Activated CD8-positive, alpha-beta T cell treated with anti-CD3 and anti-CD28 coated beads for 36 hours (primary cell): ENCODE measurements around the gene BHLHA15. TPM values are rescaled to one million over a fixed set of nuclear protein-coding genes. Genes with fewer than 3 reads are reported as not detected.

Experiments used
- ATAC-seq: fragments of 200-7000 bp; cut with Tn5 transposase; one replicate; pipeline ENCODE4 v1.10.0; 2021; ENCODE audit warnings: mild to moderate bottlenecking, moderate library complexity
- CTCF ChIA-PET: fragments of 350-600 bp; sonication (Branson Sonifier 250); formaldehyde crosslinking; loops from one replicate; lab custom pipeline; 2021; ENCODE audit warnings: antibody characterized with exemption; lab: Charles Lee
- POLR2A ChIA-PET: fragments of 350-600 bp; sonication (Branson Sonifier 250); formaldehyde crosslinking; loops from one replicate; lab custom pipeline; 2021; ENCODE audit warnings: antibody characterized with exemption; lab: Charles Lee
- DNase-seq: peaks from one replicate; pipeline ENCODE4 v3.0.0-alpha.2; 2020
- H3K27ac Mint-ChIP-seq: one replicate; pipeline ENCODE4 v1.8.0; 2021; ENCODE audit warnings: mild to moderate bottlenecking, mixed read lengths
- H3K27me3 Mint-ChIP-seq: one replicate; pipeline ENCODE4 v1.8.0; 2021; ENCODE audit warnings: mixed read lengths
- H3K36me3 Mint-ChIP-seq: one replicate; pipeline ENCODE4 v1.8.0; 2021; ENCODE audit warnings: low read depth, mixed read lengths
- H3K4me1 Mint-ChIP-seq: one replicate; pipeline ENCODE4 v1.8.0; 2021; ENCODE audit warnings: low read depth, mixed read lengths
- H3K4me3 Mint-ChIP-seq: one replicate; pipeline ENCODE4 v1.8.0; 2021; ENCODE audit warnings: mild to moderate bottlenecking, moderate library complexity, mixed read lengths
- H3K9me3 Mint-ChIP-seq: one replicate; pipeline ENCODE4 v1.8.0; 2021; ENCODE audit warnings: mixed read lengths
- CTCF ChIP-seq: fragments of 200-600 bp; IDR thresholded peaks from one replicate; pipeline ENCODE4 v1.8.0; 2022; ENCODE audit warnings: antibody characterized with exemption, mild to moderate bottlenecking
- intact Hi-C: fragments of 100-400 bp; cut with micrococcal nuclease; formaldehyde crosslinking; loops from one replicate; pipeline ENCODE4 v1.10.0; 2022
- total RNA-seq, 2 experiments: library from RNA; stranded (reverse); gene quantifications; one replicate each; pipeline ENCODE4 v1.2.3, GENCODE V29; 2021

Gene BHLHA15
- total RNA-seq, 2 experiments from 2014 or later: 0.94 TPM; not detected in 1

GRCh38 chr7:98194672-98195457 lies 16.4 kb upstream of the BHLHA15 start:
- TF ChIP-seq CTCF: no peak
- Mint-ChIP-seq H3K27ac (no peak overlapping the region), H3K4me3 (no peak overlapping the region), H3K36me3 (peaks cover 31% of the 10 kb centered on the region), H3K9me3 (peaks cover 4% of the 10 kb centered on the region), H3K27me3 (no peaks in the 10 kb centered on the region), H3K4me1 (no peaks in the 10 kb centered on the region)
- ATAC-seq: no peak
- POLR2A ChIA-PET: no interaction called here
- intact Hi-C loops: no loop called here
- CTCF ChIA-PET: no interaction called here
- no peak for DNase-seq

GRCh38 chr7:98196706-98197605 lies 14.3 kb upstream of the BHLHA15 start:
- TF ChIP-seq CTCF: no peak
- Mint-ChIP-seq H3K4me3 (no peak overlapping the region), H3K27me3 (no peaks in the 10 kb centered on the region), H3K4me1 (peaks cover 19% of the 10 kb centered on the region), H3K36me3 (peaks cover 25% of the 10 kb centered on the region), H3K9me3 (peaks cover 4% of the 10 kb centered on the region), H3K27ac (no peak overlapping the region)
- CTCF ChIA-PET: interaction anchor here (1.6 kb wide), 1 partner anchor 28 kb away, joined by 4 read pairs; no protein-coding TSS in a partner anchor
- no peak for DNase-seq
- POLR2A ChIA-PET: no interaction called here
- ATAC-seq: no peak
- intact Hi-C loops: no loop called here

GRCh38 chr7:98199131-98199530 lies 12.1 kb upstream of the BHLHA15 start:
- no peak for TF ChIP-seq CTCF
- peaks cover 40% of the 10 kb centered on the region for H3K4me1 Mint-ChIP-seq
- peaks cover 4% of the 10 kb centered on the region for H3K9me3 Mint-ChIP-seq
- ChIA-PET POLR2A (interaction anchor here (0.8 to 1.4 kb wide), 2 partner anchors 13 to 68 kb away, joined by 3 to 4 read pairs; no protein-coding TSS in a partner anchor), CTCF (no interaction called here)
- intact Hi-C loops: no loop called here
- no peaks in the 10 kb centered on the region for H3K27me3 Mint-ChIP-seq
- ATAC-seq (no peak), DNase-seq (no peak)
- H3K36me3 Mint-ChIP-seq: peaks cover 23% of the 10 kb centered on the region
- H3K27ac Mint-ChIP-seq: no peak overlapping the region
- H3K4me3 Mint-ChIP-seq: no peak overlapping the region

GRCh38 chr7:98200364-98200763 lies 10.9 kb upstream of the BHLHA15 start:
- DNase-seq (peak; percentile 70), ATAC-seq (peak; percentile 52)
- Mint-ChIP-seq H3K9me3 (peaks cover 4% of the 10 kb centered on the region), H3K36me3 (peaks cover 28% of the 10 kb centered on the region), H3K4me3 (no peak overlapping the region), H3K27me3 (no peaks in the 10 kb centered on the region), H3K27ac (peak overlapping the region; percentile 11), H3K4me1 (peaks cover 49% of the 10 kb centered on the region)
- CTCF ChIA-PET: interaction anchor here (0.9 kb wide), 1 partner anchor 671 kb away, joined by 3 read pairs; no protein-coding TSS in a partner anchor
- no peak for TF ChIP-seq CTCF
- intact Hi-C loops: no loop called here
- POLR2A ChIA-PET: no interaction called here
